Cerebellar nuclear complex (tissue), 1 donor: Measurements from ENCODE around the gene TTC28.
A peak's percentile ranks its signal among the peaks of the same experiment; 100 is the strongest.

Experiments
- DNase-seq, 2 experiments: peaks; one replicate each; lab custom pipeline; 2025; lab: John Stamatoyannopoulos, UW

Gene TTC28

DNA sequence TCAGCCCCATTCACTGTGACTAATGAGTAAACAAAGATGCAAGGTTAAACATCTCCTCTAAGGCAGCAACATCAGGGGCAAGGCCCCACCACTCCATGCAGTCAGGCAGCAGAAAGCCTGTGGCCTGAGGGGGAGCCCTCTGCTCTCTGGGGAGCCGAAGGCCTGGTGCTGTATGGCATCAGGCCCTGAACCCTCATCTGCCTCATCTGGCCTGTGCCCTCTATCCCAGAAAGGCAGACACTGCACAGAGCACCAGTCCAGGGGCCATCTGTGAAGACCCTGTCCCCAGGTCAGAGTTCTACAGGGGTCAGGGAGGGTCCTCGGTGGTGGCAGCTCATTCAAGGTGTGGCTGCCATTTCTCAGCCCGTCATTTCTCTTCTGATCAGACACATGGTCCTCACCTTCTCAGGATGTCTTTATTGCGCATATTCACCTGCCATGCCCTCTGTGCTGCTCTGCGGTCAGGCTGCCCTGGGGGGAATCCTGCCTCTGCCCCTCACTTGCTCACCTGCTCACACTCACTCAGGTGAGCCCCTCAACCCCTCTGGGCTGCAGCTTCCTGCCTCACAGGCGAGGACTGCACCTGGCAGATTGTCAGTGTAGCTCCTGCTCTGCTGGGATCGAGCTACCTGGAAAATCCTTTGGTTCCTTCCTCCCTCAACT lies 657.5 kb downstream of the TTC28 start:
- DNase-seq: no peak

DNA sequence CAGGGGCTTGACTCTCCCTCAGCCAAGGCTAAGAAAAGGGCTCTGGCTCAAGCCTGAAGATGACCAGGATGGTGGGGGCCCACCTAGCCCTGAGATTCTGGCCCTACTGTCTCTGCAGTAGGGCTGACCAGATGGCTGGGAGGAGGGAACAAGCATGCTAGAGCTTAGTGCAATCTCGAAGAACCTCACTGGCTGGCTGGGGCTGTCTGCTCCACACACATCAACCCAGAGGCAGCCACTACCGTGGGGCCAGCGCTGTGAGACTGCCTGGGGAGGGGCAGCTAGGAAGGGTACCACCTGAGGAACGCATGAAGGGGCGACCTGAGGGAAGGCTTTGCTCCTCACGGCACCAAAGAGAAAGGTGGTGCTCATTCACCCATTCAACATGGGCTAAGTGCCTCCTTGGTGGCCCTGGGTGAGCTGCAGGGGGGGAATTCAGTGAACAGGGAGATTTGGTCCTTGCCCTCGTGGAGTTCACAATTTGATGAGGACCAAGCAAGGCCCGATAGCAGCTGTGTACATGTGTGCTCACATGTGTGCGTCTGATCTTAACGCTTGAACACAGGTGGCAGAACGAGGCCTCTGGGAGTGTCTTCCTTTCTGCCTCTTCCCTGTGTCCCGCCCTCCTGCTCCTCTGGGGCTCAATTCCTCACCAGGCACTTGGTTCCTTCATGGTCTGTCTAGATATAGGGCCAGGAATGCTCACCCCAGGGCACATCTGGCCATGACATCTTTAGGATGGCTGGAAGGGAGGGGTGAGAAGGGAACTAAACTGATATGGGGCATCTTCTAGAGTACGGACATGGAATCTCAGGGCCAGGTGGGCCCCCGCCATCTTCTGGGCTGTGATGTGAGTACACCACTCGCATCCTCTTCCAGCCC lies 658.3 kb downstream of the TTC28 start:
- no peak for DNase-seq

DNA sequence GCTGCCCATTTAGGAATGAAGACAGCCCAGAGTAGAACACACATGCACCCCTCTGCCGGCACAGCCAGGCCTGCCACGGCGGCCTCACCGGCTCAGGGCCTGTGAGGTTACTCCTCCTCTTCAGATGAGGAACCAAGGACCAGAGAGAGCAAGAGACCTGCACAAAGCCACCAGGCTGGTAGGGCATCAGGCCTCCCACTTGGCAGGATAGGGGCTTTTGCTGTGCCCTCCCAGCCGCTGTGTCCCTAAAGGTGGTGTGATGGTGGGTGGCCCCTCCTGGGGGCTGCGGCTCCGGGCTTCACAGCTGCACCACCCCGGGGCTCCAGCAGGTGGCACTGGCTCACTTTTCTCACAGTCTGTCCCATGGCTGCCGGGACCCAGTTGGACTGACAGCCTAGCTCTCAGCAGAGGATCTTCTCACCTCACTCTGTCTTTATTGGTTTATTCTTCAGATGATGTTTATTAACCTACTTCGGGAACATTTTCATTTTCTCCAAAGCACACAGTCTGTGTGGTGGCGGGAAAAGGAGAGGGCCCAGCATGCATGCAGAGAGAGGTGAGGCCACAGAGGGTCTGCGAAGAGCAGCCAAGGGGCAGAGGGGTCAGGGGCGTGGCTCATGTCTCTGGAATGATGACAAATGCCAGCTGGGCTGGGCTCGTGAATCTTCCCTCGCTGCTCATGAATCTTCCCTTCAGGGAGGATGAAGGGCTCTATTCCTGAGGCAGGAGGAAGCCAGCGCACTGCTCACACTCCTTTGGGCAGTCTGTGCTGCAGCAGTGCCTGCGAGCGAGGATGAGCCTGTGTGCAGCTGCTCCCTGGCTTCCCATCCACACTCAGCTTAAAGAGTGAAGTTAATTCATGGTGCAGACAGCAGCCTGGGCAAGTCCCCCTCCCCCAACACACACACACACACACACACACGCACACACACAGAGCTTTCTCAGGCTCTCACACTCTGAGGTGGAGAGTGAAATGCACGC lies 659.5 kb downstream of the TTC28 start:
- DNase-seq: no peak

DNA sequence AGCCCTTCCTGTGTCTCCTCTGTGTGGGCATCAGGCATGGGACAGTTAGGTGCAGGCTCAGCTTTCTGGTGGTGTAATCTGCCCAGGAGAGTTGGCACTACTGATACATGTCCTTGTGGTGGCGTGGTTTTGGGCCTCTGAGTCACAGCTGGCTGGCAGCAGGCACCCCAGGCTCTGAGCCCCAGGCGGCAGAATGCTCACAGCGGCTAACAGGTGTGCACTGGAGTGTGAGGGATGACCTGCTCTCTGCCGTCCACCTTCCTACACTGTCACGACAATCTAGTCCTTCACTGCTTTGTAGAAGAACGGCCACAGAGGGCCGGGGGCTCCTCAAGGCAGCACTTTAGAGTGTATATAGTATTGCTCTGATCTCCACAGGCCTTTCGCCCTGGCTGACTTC lies 660.3 kb downstream of the TTC28 start:
- DNase-seq: no peak

DNA sequence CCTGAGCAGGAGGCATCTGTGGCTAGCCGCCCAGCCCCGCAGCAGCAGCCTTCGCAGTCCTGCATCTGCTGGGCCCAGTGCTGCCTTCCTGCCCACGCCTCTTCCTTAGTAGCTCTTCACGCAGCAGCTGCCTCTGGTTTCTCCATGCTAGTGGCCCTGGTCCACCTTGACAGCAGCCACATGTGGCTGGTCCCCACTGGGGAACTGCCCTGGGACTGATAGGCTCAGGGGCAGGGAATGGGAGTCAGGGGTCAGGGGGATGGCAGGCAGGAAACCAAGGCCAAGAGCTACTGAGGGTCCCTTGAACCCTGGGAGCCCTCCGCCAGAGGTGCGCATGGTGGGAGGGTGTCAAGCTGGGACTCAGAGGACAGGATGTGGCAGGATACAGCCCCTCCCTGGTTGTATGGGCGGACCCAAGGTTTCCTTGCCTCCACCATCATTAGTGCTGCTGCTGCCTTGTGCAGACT lies 661.1 kb downstream of the TTC28 start:
- DNase-seq: no peak

DNA sequence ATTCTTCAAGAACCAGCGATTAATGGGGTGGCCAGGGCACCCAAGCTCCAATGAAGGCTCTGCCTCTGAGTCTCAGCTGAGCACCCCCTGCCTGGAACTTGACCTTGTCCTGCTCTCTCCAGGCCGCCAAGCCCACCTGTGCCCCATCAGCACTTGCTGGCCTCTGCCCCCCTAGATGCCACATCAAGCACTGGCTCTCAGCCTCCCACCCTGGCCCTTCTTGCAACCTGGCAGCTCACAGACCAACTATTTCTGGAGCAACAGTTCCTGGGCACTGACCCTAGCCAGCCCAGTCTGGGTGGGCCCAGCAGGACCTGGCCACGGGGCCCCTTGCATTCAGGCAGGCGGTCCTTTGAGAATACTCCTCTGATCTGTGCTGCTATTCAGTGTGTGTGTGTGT lies 661.8 kb downstream of the TTC28 start:
- no peak for DNase-seq

DNA sequence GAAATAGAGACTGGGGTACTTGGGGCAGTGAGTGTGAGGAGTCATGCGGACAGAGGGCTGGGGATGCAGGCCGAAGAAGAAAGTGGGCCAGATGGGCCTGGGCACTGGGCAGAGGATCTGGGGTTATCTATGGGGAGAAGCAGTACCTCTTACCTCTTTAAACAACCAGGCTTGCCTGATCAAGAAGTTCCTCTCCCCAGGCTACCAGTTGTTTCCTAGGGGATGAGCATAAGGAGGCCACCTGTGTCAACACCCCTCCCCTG lies 662.2 kb downstream of the TTC28 start:
- DNase-seq: no peak

DNA sequence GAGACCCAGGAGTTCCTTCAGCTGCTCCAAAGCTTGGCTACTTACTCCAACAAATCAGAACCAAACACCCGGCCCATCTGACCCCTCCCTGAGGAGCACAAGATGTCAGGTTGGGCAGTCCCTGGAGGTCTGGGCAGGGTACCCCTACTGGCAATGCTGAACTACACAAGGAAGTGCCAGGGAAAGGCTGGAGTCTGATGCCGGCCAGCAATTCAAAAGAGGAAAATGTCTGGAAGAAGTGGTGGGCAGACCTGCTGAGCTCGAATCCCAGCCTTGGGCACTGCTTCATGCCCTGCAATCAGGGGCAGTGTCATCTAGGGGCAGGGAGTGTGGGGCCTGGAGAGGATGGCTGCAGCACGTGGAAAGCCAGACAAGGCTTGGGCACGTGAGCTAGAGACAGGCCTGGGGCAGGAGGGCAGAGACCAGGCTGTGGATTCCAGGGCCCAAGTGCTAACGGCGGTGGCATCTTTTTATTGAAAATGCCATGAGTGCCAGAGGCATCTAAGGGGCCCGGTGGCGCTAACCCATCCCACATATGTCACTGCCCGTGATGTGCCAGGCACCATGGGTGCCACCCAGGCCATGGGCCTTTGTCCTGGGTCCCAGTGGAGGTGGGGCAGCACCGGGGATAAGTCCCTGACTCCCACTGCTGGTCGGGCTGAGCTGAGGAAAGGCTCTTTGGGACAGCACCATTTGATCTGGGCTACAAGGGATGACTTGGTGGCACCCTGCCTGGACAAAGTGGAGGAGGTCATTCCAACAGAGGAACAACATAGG lies 662.7 kb downstream of the TTC28 start:
- no peak for DNase-seq

DNA sequence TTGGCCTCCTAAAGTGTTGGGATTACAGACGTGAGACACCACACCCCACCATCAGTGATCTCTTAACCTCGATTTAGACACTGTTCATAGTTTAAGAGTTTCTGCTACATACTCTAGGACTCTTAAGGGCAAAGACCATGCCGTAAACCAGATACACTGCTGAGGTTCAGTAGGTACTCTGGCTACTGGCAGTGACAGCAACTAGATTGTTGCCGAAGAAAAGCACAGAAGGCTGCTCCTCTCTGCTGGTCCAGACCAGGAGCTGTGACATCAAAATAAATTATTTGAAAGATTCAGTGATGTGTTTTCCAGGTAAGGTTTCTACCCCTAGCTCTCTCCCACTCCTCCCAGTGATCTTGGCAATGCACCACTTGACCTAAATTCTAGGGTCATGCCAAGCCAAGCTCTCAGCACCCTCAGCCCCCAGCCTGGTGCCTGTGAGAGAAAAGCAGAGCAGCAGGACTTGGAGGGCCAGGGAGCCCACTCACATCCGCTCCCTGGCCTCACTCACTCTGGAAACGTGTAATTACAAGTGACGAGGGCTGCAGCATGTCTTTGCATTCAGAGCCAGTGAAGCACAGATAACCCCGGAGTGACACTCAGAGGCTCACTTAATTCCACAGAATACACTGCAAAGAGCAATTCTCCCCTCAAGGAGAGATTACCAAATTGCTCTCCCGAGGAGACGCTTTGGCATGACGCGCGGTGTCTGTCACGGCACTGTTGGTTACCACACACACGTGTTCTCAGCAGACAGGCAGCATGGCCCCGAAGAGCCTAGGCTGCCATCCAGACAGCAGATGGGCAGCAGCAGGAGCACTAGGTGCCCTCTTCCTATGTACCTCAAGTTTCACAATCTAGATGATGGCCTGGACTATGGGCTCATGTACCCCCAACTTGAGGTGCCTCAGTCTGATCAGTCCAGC lies 663.7 kb downstream of the TTC28 start:
- DNase-seq: peak in 1 of 2 experiments; percentile 22

DNA sequence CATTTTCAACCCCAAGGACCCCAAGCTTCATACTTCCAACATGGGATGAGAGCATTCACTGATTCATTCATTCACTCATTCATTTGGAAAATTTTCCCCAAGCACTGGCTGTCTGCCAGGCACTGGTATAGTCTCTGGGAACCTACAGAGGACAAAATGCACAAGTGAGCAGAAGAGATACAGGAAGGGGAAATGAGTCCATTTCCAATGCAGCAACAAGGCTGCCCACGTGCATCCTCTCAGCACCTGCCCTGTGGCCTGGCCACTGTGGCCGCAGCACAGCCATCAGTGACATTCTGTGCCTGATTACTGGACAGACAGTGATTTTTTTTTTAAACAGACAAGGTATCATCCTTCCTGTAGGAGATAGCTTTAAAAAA lies 664.6 kb downstream of the TTC28 start:
- DNase-seq: no peak

DNA sequence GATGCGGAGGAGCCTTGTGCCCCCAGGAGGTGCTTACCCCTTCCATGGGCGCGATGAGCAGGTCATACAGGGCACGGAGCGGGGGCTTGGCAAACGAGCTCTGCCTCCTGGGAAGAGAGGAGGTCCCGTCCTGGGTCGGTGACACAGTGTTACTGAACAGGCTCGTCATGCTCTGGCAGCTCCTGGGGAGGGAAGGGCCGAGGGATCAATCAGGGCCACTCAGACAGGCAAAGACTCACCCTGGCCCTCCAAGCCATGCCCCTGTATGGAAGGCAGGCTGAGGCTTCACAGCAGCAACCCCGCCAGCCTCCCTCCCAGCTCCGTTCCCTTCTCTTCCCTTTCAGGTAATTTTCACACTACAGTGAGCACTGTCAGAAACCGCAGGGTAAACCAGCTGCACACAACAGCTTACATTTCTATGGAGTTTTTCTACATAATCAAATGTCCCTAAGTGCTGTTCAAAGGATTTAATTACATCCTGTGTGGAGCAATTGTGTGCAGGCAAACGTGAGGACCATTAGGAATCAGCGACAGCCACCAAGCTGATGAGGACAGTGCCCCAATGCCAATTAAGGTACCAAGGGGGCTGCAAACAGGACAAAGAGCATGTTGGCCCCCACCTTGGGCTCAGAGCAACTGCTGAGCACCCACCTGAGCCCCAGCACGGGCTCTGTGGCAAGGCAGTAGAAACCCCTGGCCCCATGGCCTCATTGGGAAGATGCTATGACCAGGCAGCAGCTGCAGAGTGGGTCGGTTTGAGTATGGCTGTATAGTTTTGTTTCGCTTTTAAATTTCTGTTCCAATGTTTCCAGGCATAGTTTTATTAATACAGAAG lies 665.2 kb downstream of the TTC28 start:
- DNase-seq: no peak

DNA sequence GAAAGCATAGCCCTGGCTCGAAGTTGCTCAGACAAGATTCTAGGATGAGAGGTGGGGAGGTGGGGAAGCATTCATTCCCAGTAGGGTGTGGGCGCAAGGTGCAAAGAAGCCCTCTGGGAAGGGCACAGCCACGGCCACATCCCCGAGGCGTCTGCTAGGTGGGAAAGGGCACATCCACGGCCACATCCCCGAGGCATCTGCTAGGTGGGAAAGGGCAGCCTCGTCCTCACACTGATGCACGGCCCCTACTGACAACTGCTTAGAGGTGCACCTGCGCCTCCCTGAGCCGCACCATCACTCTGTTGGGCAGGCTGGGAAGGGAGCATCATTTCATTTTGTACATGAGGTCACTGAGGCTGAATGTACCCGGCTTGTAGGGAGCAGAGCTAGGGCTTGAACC lies 666.0 kb downstream of the TTC28 start:
- no peak for DNase-seq

DNA sequence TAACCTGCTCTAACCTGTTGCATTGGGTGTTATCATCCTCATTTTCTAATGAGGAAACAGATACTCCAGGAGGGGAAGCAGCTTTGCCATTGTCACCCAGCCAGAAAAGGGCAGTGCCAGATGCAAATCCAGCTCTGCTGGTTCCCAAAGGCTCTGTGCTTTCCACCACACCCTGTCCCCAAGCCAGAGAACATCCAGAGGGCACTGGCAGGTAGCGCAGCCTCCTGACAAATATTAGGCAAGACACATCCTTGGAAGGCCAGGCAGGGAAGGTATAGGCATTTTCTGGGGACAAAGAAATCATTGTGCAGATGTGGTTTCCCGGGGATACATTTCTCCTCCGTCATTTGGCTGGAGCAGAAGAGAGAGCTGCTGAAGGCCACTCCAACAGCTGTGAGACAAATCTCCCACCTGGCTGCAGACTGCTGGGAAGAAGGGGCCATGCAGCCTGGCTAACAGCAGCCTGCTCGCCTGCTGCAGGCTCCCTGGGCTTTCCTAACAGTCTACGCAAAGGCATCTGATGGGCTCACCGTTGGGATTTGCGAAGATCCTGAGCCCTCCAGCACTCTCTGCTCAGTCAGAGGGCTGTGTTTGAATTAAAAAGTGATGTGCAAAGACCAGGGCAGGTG lies 666.7 kb downstream of the TTC28 start:
- no peak for DNase-seq

DNA sequence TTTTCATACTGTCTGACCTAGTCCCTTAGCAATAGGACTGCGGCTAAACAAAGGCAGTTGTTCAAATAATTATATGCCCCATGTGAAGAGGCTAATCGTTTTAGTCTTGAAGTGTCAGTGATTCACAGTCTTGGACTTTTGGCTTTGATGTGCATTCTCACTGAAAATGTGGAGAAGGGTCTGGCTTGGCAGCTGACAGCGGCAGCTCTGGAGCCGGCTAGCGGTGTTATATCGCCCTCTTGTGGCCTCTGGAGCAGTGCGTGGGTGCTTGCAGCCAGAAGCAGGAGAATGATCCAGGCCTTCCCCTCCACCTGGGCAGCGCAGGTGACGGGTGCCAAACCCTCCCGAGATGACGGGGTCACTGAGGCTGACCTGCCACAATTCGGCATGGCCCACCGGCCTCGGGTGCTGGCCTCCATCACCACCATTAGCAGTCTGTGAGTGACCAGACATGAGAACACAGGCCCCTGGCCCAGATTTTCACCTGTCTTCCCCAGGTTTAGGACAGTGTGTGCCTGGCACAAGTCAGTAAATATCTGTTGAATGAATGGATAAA lies 670.3 kb downstream of the TTC28 start:
- DNase-seq: peak in 1 of 2 experiments; percentile 23

DNA sequence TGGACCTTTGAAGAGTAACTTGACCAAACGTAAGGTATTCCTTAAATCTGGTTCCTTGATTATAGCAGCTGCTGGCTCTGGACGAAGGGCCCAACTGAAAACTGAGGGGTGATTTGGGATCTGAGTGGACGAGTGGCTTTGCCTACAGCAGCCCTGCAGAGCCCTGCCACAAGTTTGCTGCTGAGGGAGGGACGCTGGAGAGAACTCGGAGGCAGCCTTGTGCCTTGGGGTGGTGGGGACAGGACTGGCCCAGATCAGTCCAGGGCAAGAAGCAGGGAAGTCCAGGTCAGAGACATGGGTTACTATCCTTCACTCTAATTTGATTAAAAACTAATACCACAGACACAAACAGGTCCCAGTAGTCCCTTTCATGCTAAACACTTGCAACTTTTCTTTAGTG lies 671.0 kb downstream of the TTC28 start:
- no peak for DNase-seq

DNA sequence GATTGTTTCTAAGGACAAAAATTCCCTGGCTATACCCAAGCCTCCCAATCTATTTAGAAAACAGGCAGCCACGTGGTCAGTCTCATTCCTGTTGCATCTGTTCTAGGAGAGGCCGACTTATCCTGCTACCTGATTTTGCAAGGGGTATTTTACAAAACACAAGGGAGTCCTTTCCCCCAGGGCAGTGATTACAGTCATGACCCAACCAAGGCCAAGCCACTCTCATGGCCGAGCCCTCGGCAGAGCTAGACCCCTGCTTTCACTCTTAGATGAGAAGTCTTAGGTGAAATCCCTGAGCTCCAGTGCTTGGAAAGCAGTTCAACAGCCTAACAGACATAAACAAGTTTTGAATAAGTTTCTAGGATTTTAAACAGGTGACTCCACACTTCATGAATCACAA lies 671.6 kb downstream of the TTC28 start:
- DNase-seq: no peak

DNA sequence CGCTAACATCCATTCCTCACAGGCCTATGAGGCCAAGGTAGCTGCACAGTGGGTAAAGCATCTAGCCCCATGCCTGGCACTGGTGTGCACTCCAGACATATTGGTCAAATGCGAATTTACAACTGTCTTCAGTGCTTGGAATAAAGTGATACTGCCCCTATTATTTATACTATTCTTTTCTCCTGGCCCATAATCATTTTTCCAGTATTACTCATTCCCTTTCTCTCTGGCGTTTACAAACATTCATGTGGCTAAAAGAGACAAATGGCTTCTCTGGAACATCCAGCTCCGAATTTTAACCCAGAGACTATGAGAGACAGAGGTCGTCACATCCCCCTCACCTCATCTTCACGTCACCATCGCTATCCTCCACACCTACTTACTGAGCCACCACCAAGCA lies 673.4 kb downstream of the TTC28 start:
- DNase-seq: no peak

DNA sequence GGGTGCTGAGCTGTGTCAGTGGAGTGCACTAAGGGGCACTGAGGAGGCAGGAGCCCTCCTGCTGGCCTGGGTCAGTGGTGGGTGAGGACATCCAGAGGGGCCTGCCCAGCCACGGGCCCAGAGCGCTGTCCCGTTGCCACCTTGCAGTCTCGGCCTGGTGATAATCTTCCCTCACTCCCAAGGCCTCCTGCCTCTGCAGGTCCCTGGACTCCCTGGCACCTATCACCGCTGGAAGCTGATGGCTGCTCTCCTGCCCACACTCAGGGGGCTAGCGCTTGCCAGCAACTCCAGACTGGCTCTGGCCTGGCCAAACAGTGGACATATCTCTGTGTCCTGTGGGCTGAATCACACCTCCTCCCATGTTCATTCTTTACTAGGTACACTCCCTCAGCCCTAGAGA lies 674.1 kb downstream of the TTC28 start:
- no peak for DNase-seq

DNA sequence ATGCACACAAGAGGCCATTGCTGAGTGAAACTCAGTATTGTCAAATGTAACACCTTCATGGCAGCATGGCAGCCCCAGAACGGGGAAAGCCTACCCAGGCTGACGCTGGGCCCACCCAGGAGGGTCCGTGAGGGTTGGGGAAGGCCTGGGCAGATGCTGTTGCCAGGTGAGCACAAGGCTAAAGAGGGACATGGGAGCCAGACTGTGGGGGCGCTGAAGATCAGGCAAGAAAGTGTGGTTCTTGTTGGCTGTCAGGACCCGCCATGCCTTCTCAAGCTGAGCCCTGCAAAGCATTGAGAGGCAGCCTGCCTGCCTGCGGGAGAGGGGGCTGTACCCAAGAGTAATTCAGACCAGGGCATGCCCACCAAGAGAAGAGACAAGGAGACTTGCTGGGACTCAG lies 675.6 kb downstream of the TTC28 start:
- no peak for DNase-seq
